PC-9 (cell line): Measurements from ENCODE around the gene RAC3.

Experiments
- CTCF ChIP-seq: fragments of 200-600 bp; sonication (generic); conservative IDR thresholded peaks from 2 replicates; pipeline ENCODE4 v1.6.1; 2017; ENCODE audit warnings: mixed run types, antibody characterized with exemption, mild to moderate bottlenecking, moderate library complexity
- EZH2 ChIP-seq: fragments of 200-600 bp; sonication (generic); IDR thresholded peaks from 2 replicates; pipeline ENCODE4 v1.8.0; 2017; ENCODE audit warnings: antibody characterized with exemption, low read depth

DNA sequence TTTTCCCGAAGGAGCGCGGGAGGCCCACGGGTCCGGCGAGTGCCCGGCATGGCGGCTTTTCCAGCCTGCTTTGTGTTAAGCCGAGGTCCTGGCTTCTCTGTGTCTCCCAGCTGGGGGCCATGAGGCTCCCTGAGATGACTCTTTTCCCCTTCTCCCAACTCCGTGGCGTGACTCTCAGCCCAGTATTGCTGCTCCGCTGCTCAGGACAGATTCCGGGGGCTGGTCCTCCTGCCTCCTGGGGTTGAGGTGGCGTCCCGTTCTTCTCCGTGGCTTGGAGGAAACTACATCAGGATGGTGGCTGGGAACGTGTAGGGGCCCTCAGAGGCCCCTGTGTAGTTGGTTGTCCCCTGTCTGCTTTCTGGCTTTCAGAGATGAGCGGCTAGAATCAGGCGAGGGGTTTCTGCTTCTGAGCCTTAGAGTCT is 21.2 kb downstream of the RAC3 start:
- TF ChIP-seq CTCF (no peak), EZH2 (no peak)
